ENCODE results near the gene CEP192.

DNA sequence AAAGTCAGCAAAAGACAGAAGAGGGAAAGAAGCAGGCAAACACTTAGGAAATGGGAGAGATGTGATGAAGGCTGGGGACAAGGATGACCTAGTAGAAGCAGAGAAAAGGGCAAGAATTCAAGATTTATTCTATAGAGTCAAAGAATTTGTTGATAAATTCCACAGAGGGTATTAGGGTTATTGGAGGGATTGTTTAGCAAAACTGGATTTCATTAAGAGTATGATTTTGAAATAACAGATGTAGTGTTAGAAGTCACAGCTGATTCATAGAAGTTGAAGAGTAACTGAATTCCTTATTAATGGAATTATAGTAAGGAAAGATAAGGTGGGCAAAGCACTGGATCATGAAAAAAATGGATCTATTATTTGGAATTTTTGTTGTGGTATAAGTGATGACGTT, 48.6 kb downstream of the CEP192 start:
- TF ChIP-seq, protein P1, sequence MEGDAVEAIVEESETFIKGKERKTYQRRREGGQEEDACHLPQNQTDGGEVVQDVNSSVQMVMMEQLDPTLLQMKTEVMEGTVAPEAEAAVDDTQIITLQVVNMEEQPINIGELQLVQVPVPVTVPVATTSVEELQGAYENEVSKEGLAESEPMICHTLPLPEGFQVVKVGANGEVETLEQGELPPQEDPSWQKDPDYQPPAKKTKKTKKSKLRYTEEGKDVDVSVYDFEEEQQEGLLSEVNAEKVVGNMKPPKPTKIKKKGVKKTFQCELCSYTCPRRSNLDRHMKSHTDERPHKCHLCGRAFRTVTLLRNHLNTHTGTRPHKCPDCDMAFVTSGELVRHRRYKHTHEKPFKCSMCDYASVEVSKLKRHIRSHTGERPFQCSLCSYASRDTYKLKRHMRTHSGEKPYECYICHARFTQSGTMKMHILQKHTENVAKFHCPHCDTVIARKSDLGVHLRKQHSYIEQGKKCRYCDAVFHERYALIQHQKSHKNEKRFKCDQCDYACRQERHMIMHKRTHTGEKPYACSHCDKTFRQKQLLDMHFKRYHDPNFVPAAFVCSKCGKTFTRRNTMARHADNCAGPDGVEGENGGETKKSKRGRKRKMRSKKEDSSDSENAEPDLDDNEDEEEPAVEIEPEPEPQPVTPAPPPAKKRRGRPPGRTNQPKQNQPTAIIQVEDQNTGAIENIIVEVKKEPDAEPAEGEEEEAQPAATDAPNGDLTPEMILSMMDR (IDR thresholded peaks at IDR 0.05; ENCODE audit: low read depth, low read length), result no peak
- TF ChIP-seq EZH2phosphoT487 (IDR thresholded peaks at IDR 0.05; ENCODE audit: low read depth), result no peak
